GM18867 (cell line): ENCODE results near the gene KRT32.

ENCODE experiments used
- ATAC-seq: cut with Tn5 transposase; IDR thresholded peaks from one replicate; pipeline ENCODE4 v1.9.1; 2021; ENCODE audit warnings: mild to moderate bottlenecking, moderate library complexity; ENCODE audit not compliant: unreplicated experiment

KRT32 gene

GRCh38 chr17:41492771-41493170 lies 25.6 kb upstream of the KRT32 start:
- no peak for ATAC-seq

DNA sequence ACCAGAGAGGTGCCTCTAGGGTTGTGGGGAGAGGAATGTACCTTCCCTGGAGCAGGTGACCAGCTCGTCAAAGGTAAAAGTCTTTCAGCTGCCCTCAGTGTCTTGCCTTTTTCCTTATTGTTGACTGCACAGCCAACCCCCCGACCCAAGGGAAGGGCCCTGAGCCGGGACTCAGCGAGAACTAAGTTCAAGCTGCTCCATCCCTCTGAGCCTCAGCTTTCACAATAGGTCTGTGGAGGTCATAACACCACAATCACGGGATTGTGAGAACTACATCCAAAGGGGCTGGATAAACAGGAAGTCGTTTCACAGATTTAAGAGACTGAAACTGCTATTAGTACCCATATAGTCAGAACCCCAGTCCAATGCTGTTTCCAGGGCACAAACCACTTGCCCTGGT lies 25.2 kb upstream of the KRT32 start:
- ATAC-seq, result no peak

GRCh38 chr17:41491476-41491875 lies 24.3 kb upstream of the KRT32 start:
- ATAC-seq, result no peak

- ATAC-seq, result no peak
Observed at GRCh38 chr17:41490000-41490990, 23.1 kb upstream of the KRT32 start.

- ATAC-seq, result no peak
Observed at GRCh38 chr17:41489531-41489930, 22.3 kb upstream of the KRT32 start, which contains the start of gene KRT36. Gene KRT36, minus strand, starts transcription at chr17:41489910. Its CDS starts 46 bp downstream, at chr17:41489864.

GRCh38 chr17:41486809-41487530 lies 19.8 kb upstream of the KRT32 start:
- no peak for ATAC-seq

DNA sequence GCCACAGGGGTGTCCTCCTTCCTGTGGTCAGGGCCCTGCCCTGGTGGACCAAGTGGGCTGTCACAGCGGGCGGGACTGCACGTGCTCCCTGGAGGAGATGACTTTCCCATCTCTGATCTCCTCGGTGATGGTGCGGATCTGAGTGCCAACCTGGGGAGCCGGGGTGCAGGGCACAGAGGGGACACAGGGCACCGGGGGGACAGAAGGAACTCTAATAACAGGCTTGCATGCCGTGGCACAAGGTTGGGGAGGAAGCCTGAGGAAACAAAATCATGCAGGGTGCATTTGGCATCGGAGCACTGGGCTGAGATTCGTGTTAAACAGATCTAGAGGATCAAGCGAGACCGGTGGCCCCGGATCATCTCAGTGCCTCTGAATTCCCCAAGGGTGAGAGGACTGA lies 19.1 kb upstream of the KRT32 start:
- no peak for ATAC-seq

DNA sequence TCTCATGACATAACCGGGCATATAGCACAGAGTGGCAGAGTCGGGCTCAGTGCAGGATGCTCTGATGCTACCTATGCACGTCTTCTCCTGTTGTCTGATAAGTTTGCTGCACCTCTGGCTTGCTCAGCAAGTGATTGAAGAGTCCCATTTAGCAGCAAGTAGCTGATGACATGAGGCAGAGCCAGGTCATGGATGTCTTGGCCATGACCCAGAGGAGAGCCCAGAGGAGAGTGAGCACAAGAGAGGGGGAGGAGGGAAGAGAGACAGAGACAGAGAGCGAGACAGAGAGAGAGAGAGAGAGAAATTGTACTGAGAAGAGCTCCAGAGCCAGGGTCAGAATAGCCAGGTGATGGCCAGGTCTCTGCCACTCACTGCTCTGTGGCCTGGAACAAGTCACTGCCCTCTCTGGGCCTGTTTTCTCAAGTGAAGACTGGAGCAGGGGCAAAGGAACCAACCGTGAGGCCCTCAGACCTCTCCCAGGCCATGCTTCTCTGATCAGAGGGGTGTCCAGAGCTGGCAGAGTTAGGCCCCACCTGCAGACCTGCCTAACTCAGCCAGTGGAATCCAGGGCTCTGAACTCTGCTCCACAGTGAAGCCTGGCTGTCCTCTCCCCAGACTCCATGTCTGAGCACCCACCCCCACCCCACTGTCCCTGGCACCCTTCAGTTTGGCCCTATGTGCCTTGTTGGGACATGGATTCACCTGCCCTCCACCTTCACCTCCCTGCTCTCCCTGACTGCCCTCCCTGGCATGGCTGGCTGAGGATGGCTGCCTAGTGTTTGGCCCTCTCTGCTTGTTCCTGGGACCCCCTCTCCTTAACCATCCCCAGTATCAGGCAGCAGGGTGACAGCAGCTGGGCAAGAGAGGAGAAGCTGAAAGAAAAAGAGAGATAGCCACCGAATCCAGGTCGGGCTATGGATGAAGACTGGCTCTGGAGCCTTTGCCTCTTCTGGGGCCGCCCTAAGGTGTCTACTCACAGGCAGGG lies 18.0 kb upstream of the KRT32 start:
- ATAC-seq, result no peak

GRCh38 chr17:41483991-41484826 lies 17.0 kb upstream of the KRT32 start:
- no peak for ATAC-seq

DNA sequence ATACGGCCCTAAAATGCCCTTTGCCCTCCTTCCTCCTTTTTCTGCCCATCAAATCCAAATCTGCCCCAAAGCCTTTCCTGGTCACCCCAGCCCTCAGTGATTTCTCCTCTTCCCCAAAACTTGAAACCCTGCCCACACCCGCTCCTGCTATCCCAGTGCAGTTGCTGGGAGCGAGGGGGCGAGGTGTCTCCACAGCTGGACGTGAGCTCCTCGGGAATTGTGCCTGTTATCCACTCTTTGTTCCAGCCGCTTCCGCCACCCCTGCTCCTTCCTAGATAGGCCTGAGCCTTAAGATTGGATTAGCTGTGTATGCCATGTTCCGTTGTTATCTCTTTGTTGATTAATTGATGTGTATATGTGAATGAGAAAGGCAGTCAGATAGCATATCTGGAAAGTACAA lies 16.3 kb upstream of the KRT32 start:
- ATAC-seq, result no peak

GRCh38 chr17:41481036-41481435 lies 13.8 kb upstream of the KRT32 start, which contains the start of gene KRT35:
Gene KRT35, minus strand, starts transcription at chr17:41481151. Its CDS starts 54 bp downstream, at chr17:41481097.
- no peak for ATAC-seq

GRCh38 chr17:41480581-41480980 lies 13.4 kb upstream of the KRT32 start:
- no peak for ATAC-seq

- no peak for ATAC-seq
Observed at GRCh38 chr17:41480136-41480535, 12.9 kb upstream of the KRT32 start.

- ATAC-seq, result no peak
Observed at GRCh38 chr17:41478237-41478636, 11.1 kb upstream of the KRT32 start.

DNA sequence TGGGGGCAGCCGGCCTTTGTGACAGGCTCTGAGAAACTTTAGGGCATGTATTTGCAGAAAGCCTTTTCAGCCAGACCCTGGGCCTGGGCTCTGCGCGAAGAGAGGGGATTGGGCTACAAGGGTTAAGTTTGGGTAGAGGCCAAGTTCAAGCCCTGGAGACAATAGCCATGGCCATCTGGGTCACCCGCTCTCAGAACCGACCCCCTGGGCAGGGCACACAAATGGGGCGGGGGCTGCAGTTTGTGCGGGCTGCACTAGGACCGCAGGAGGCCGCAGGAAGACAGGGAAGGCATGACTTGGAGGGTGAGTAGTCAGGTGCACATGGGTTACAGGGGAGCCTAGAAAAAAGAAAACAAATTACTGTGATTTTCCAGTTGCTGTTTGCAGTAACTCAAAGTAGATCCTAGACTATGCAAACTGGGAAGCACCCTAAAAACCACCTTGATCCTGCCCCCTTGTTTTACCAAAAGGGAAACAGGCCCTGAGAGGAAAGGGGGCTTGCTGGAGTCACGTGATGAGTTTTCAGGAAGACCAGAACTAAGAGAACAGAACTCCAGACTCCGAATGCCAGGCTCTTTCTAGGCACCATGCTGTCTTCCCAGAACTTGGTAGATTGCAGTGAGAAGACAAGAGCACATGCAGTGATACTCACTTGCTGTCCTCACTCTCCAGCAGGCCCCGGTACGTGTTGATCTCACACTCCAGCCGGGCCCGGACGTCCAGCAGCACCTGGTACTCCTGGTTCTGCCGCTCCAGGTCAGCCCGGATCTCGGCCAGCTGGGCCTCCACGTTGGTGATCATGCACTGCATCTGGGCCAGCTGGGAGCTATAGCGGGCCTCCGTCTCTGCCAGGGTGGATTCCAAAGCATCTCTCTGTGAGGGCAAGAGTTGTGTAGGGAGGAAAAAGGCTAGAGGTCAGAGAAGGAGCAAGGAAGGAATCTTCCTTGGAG lies 10.0 kb upstream of the KRT32 start:
- ATAC-seq, result no peak

GRCh38 chr17:41475421-41475820 lies 8.2 kb upstream of the KRT32 start:
- ATAC-seq, result no peak

DNA sequence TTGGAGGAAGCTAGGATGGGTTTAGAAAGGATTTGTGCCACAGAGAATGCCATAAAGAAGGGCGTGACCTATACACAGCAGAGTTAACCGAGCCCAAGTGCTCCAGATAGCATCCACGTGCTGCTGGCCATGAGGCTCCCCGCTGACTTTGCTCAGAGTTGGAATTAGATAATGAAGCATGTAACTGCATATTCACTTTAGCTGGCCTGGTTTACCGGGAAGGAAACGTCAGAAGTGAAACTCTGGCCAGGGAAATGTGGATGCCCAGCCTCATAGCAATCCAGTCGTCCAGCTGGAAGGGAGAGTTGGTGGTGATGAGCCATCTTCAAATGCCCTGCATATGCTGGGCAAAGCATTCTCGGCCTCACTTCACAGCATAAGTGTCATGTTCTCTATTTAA lies 7.7 kb upstream of the KRT32 start:
- no peak for ATAC-seq

DNA sequence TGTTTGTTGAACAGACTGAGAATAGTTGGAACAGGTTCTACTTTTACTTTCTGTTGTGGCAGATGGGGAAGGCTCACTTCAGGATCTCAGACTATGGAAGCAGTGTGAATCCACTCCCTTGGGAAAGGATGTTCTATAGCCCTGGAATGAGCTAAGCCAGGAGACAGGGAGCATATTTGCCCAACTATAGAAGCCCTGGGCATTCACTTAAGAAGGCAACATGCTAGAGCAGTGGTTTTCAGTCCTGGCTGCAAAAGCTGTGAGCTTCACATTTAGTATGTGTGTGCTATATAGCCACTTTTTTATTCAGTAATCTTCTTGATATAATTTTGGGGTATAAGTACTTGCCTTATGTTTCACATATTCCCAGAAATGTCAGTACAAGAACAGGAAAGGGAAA lies 1.2 kb upstream of the KRT32 start:
- ATAC-seq, result no peak

- ATAC-seq, result no peak
Observed at GRCh38 chr17:41467561-41467960, 375 bp upstream of the KRT32 start.
